Fibroblast of skin of right quadriceps (primary cell): ENCODE measurements around the gene MAP3K10.

Source experiments
- DNase-seq: peaks from one replicate; pipeline ENCODE4 v3.0.0-alpha.2; 2013

Gene MAP3K10

DNA sequence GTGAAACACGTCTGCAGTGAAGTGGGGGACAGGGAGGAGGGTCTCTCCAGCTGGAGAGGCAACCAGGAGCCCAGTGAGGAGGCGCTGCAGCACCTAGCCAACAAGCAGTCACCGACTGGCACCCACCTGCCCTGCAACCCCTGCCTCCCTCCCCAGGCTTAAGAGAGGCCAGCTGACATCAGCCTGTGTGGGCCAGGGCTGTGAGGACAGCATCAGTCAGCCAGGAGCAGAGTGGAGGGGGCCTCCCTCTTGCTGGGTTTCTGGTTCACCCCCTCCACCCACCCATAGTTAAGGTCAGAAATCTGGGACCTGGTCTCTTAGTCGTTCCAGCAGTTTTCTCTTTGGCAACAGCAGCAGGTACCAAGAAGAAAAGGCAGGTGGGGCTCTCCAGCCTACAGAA lies 60.8 kb downstream of the MAP3K10 start:
- DNase-seq = no peak

DNA sequence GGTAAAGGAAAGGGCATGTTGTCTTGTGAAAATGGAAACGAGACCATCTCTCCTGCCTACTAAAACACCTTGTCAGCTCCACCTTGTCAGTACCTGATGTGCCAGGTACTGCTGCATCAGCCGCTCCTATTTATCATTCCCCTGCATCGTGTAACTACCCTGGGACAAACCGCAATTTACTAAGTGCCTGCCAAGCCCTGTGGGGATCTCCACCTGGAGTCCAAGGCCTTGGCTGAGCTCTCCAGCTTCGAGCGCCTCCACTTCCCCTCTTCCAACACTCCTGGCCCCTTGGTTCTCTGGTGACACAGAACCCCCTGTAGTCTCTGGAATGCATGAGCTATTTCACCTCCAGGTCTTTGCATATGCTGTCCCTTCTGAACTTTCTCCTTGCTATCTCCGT lies 61.2 kb downstream of the MAP3K10 start:
- no peak for DNase-seq

DNA sequence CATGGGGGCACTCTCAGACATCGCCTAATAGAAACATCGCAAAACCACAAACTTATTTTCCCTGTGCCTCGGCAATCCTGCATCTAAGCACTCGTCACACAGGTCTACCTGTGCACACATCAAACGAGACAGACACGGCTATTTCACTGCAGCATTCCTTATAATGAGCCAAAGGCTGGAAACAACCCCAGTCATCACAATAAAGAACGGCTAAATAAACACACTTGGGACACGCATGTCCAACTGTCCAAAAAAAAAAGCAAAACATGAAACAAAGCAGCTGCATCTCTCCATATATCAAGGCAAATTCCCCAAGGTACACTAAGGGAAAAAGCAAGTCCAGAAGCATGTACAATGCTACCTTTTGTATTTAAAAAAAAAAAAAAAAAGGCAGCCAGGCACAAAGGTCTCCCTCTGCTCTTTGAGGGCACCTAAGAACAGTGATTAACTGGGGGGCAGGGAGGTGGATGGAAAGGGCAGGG lies 62.4 kb downstream of the MAP3K10 start:
- no peak for DNase-seq

- DNase-seq = no peak
Measured at GRCh38 chr19:40254714-40255418, 63.6 kb downstream of the MAP3K10 start.

DNA sequence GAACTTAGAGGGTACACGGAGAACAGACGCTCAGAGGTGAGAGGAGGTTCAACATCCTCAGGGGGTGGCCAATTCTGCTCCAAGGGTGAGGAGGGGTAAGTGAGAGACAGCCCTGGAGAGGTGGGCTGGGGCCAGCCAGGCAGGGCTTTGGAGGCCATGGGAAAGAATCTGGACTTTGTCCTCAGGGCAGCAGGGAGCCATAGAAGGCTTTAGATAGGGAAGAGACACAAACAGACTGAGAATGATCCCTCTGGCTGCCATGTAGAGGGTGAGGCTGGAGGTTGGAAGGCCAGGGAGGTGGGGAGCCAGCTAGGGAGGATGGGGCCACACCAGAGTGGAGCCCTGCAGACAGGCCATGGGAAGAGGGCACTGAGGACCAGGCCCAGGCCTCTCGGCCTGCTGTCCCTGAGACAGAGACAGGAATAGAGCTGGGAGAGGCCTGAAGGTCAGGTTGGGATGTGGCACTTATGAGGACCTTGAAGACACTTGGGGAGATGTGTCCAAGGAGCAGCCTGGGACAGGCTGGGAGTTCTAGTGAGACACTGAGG lies 64.5 kb downstream of the MAP3K10 start:
- no peak for DNase-seq

GRCh38 chr19:40256512-40256911 lies 65.3 kb downstream of the MAP3K10 start:
- no peak for DNase-seq

- no peak for DNase-seq
Measured at GRCh38 chr19:40257096-40257517, 65.9 kb downstream of the MAP3K10 start.

- no peak for DNase-seq
Measured at GRCh38 chr19:40261631-40262030, 70.4 kb downstream of the MAP3K10 start.

GRCh38 chr19:40262422-40262821 lies 71.2 kb downstream of the MAP3K10 start:
- no peak for DNase-seq

GRCh38 chr19:40263440-40264313 lies 72.5 kb downstream of the MAP3K10 start:
- no peak for DNase-seq

DNA sequence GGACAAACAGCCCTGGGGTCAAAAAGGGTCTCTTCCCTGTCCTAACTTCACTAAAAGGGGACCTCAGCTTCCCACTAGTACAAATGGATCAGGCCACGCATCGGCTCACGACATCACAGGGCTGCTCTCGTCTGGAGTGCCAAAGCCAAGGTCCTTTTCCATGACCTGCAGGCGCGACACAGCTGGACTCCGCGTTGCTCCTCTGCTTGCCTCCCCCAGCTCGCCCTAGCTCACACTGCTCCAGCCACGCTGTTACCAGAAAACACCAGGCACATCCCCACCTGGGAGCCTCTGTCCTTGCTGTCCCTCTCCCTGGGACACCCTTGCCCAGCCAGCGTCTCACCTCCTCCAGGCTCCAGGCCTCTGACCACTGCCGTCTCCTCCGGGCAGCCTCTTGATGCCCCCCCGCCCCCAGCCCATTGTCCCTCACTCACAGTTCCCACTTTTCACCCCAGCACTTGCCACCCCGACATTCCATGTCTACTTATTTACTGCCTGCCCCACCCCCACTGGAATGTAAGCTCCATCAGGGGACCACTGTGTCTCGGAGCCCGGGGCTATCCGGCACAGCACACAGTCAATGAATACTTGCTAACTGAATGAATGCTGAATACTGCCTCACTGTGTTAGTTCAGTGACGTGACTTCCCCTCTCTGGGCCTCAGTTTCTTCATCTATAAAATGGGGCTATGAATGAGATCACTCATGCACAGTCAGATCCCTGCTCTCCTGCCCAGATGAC lies 73.3 kb downstream of the MAP3K10 start:
- no peak for DNase-seq
